Effector memory CD4-positive, alpha-beta T cell (primary cell): ENCODE measurements around the gene PTPN3.

Source experiments
- DNase-seq, 3 donors: peaks; one replicate each; pipeline ENCODE4 v3.0.0-alpha.2; 2020
- H3K27ac ChIP-seq: 2 replicates; pipeline ENCODE4 v1.7.0; 2013; ENCODE audit warnings: mild to moderate bottlenecking, low read length, moderate library complexity; ENCODE audit not compliant: insufficient read depth, poor library complexity, severe bottlenecking
- H3K27me3 ChIP-seq: replicated peaks from 2 replicates; pipeline ENCODE4 v1.7.0; 2013; ENCODE audit warnings: mild to moderate bottlenecking, low read length; ENCODE audit not compliant: insufficient read depth, control insufficient read depth, poor library complexity, severe bottlenecking
- H3K36me3 ChIP-seq: 2 replicates; pipeline ENCODE4 v1.7.0; 2013; ENCODE audit warnings: mild to moderate bottlenecking, low read length, moderate library complexity; ENCODE audit not compliant: control insufficient read depth, insufficient read depth
- H3K4me1 ChIP-seq: 2 replicates; pipeline ENCODE4 v1.7.0; 2013; ENCODE audit warnings: low read length, mild to moderate bottlenecking; ENCODE audit not compliant: control insufficient read depth, insufficient read depth, poor library complexity, severe bottlenecking
- H3K4me3 ChIP-seq: 2 replicates; pipeline ENCODE4 v1.7.0; 2013; ENCODE audit warnings: low read length, low read depth, mild to moderate bottlenecking; ENCODE audit not compliant: insufficient read depth, poor library complexity, severe bottlenecking
- H3K9me3 ChIP-seq: 2 replicates; pipeline ENCODE4 v1.7.0; 2013; ENCODE audit warnings: mild to moderate bottlenecking, low read length, moderate library complexity; ENCODE audit not compliant: control insufficient read depth

The PTPN3 gene

DNA sequence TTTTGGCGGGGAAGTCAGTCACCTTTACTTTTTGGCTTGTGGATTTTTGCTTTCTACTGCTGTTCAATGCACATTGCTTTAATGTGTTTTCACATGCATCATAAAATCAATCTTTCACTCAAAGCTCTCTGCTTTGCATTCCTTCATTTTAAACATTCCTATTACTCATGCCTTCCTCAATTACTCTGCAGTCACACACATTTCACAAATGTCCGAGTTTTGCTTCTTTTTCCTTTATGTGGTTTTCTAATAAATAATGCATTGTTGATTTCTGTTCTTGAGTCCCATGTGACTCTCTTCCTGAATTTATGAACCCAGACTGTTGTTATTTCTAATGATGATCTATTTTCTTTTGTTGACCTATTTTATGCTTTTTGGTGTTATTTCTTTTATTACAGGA is 95.0 kb downstream of the PTPN3 start:
- Histone ChIP-seq H3K27me3 (no peaks in the 10 kb centered on the region), H3K4me1 (no peaks in the 10 kb centered on the region), H3K4me3 (no peak overlapping the region), H3K9me3 (no peaks in the 10 kb centered on the region), H3K36me3 (no peaks in the 10 kb centered on the region), H3K27ac (no peak overlapping the region)
- no peak for DNase-seq

DNA sequence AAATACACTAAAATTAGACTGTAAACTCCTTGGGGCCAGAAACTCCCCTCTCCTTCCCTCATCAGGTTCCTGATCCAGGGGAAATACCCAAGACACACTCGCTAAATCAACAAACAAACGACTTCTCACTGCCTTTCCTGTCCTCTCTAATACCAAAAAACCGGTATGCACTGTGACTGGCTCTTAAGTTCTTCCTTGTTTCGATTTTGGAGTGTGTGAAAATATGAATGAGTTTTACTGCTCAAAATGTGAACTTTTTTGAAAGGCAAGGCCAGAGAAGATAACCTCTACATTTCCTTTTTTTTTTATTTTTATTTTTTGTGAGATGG is 96.2 kb downstream of the PTPN3 start:
- H3K4me3 ChIP-seq, result no peak overlapping the region

GRCh38 chr9:109401169-109401989 is 96.7 kb downstream of the PTPN3 start:
- H3K27me3 ChIP-seq, result no peaks in the 10 kb centered on the region
- no peak overlapping the region for H3K4me3 ChIP-seq
- H3K4me1 ChIP-seq, result no peaks in the 10 kb centered on the region
- H3K36me3 ChIP-seq, result no peaks in the 10 kb centered on the region
- no peak for DNase-seq
- no peak overlapping the region for H3K27ac ChIP-seq
- no peaks in the 10 kb centered on the region for H3K9me3 ChIP-seq

More for the DNA sequence above, 96.2 kb downstream of the PTPN3 start:
- H3K36me3 ChIP-seq, result no peaks in the 10 kb centered on the region
- H3K4me1 ChIP-seq, result no peaks in the 10 kb centered on the region
- H3K9me3 ChIP-seq, result no peaks in the 10 kb centered on the region
- H3K27ac ChIP-seq, result no peak overlapping the region
- H3K27me3 ChIP-seq, result no peaks in the 10 kb centered on the region
- no peak for DNase-seq

DNA sequence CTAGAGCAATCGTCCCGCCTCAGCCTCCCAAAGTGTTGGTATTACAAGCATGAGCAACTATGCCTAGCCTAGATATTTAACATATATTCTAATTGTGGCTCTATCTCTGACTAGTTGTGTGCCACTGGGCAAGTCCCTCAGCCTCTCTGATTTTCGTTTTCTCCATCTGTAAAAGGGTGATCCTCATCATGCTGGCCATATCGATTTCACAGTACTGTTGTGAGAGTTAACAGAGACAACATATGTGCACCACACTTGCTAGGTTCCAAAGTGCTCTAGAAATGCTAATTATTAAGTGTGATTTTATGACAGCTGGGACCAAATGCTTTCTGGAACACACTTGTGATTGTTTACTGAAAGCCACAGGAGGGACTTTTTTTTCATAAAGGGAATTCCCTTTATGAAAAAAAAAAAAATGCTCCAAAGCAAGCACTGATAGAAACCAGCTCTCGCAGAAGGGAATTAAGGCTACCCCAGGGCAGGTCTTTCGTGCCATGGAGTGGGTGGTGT is 98.8 kb downstream of the PTPN3 start:
- Histone ChIP-seq H3K27ac (no peak overlapping the region), H3K27me3 (no peaks in the 10 kb centered on the region), H3K9me3 (no peaks in the 10 kb centered on the region), H3K4me1 (no peaks in the 10 kb centered on the region), H3K4me3 (no peak overlapping the region), H3K36me3 (no peaks in the 10 kb centered on the region)
- DNase-seq, result no peak

DNA sequence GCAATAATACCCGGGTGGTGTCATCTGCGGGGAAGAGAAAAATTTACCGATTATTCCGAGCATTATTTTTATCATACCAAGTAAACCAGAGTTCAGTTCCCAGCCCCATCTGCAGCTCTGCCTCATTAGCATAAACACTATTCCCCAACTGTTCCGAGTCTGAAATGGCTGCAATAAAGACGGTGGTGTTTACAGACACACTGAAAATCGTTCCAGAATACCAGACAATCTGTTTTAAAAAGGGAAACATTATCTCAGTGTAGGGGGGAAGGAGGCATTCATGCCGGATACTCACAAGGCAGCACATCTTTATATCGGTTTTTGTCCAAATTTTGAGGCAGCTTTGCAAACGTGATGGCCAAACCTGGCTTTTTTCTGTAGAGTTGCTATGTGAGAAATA is 106.9 kb downstream of the PTPN3 start:
- Histone ChIP-seq H3K27me3 (no peaks in the 10 kb centered on the region), H3K27ac (no peak overlapping the region), H3K9me3 (no peaks in the 10 kb centered on the region), H3K4me1 (no peaks in the 10 kb centered on the region), H3K4me3 (no peak overlapping the region), H3K36me3 (no peaks in the 10 kb centered on the region)
- DNase-seq, result no peak

DNA sequence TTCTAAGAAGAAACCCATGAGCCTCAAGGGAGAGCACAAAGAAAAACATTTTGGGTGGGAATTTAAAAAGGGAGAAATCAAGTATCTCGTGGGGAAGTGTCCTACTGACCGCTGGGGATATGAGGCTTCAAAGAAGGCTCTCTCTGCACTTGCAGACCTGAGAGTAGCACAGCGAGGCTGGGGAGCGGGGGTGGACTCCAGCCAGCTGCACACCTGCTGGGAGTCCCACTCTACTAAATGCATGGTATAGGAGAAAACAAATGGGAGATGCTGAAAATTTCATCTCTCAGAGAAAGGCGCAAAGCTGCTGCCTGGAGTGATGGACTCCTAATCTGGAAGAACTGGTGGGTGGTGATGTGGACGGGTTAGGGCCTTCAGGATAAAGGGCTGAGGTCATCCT is 110.3 kb downstream of the PTPN3 start:
- no peaks in the 10 kb centered on the region for H3K4me1 ChIP-seq
- H3K9me3 ChIP-seq, result no peaks in the 10 kb centered on the region
- DNase-seq, result no peak
- H3K4me3 ChIP-seq, result no peak overlapping the region
- H3K27ac ChIP-seq, result no peak overlapping the region
- no peaks in the 10 kb centered on the region for H3K36me3 ChIP-seq
- no peaks in the 10 kb centered on the region for H3K27me3 ChIP-seq

DNA sequence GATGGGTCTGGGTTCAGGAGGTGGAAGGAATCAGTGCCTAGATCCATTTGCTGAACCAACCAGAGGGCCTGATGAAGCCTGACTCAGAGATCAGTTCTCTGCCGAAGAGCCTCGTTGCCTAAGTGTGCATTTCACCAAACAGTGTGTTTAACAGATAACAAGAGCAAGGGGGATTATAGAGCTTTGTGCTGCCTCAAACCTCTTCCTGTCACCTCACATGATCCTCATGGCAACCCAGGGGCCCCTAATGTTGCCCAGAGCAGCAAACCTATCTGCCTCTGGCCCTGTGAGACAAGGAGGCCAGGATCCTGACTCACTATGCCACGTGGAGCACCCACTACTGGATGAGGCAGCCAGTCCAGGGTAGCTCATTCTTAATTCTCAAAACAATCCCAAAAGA is 110.9 kb downstream of the PTPN3 start:
- H3K4me1 ChIP-seq, result no peaks in the 10 kb centered on the region

DNA sequence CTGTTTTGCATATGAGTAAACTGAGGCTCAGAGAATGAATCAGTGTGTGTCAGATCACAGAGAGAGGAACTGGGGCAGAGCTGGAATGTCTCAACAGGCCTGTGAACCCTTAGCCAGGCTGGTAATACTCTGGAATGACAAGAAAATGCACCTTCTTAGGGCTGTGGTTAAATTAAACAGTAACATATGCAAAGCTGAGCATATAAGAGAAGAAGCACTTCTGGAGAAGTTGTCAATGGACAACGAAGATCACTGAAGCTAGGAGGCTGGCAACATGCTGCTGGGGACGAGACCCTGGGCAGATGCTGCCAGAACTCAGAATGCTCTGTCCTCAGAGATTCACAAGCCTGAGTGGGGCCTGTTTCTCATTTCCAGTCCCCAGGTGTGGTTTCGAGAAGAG is 112.6 kb downstream of the PTPN3 start:
- H3K27me3 ChIP-seq, result no peaks in the 10 kb centered on the region
- no peaks in the 10 kb centered on the region for H3K4me1 ChIP-seq
- H3K36me3 ChIP-seq, result no peaks in the 10 kb centered on the region
- no peak overlapping the region for H3K4me3 ChIP-seq
- no peaks in the 10 kb centered on the region for H3K9me3 ChIP-seq
- DNase-seq, result no peak
- no peak overlapping the region for H3K27ac ChIP-seq

More for the DNA sequence above, 110.9 kb downstream of the PTPN3 start:
- H3K36me3 ChIP-seq, result no peaks in the 10 kb centered on the region
- no peaks in the 10 kb centered on the region for H3K9me3 ChIP-seq
- DNase-seq, result no peak
- H3K4me3 ChIP-seq, result no peak overlapping the region
- H3K27me3 ChIP-seq, result no peaks in the 10 kb centered on the region
- H3K27ac ChIP-seq, result no peak overlapping the region

DNA sequence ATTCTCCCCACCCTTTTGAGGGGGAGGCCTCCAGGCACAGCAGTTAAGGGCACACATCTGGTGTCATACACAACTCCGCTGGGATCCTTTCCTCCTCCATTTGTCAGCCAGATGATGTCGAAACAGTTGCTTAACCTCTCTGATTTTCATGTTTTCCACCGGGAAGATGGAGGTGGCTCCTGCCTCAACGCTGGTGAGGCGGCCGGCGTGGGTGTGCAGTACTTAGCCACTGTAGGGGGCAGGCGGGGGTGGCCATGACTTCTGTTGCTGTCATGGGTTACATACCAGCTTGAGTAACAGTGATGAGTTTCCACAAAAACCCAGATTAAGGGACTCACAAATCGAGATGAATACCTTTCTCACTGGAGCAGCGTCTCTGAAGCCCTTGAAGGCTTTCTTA is 114.2 kb downstream of the PTPN3 start:
- Histone ChIP-seq H3K36me3 (no peaks in the 10 kb centered on the region), H3K4me3 (no peak overlapping the region), H3K4me1 (no peaks in the 10 kb centered on the region), H3K27me3 (no peaks in the 10 kb centered on the region), H3K9me3 (no peaks in the 10 kb centered on the region), H3K27ac (no peak overlapping the region)
- no peak for DNase-seq

DNA sequence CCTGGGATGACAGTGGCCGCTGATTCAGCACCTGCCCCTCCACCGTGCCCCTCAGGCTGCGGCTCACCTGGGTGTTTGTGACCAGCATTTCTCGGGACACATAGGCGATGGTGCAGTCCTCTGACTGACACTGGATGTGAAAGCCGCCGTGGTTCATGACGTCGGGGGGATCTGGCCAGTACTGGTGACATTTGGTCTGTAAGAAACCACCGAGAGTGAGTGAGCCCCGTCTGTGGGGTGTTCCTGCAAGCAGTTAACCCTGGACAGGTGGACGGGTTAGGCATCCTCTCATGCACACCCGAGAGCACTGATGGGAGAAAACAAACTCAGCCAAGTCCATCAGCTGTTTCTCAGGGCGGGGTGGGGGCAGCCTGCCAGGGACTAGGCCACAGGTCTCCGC is 114.8 kb downstream of the PTPN3 start:
- H3K36me3 ChIP-seq, result no peaks in the 10 kb centered on the region

More for the DNA sequence above, 114.8 kb downstream of the PTPN3 start:
- Histone ChIP-seq H3K4me1 (no peaks in the 10 kb centered on the region), H3K4me3 (no peak overlapping the region), H3K9me3 (no peaks in the 10 kb centered on the region), H3K27ac (no peak overlapping the region), H3K27me3 (no peaks in the 10 kb centered on the region)
- no peak for DNase-seq
